Measurements from ENCODE around the gene MYH8.

MYH8 gene

GRCh38 chr17:10344816-10345215 is 76.9 kb downstream of the MYH8 start:
- DNase-seq (ENCODE audit: low read depth), result no peak
- TF ChIP-seq CTCF (IDR thresholded peaks at IDR 0.05; ENCODE audit: low read depth, low read length, missing control alignments), result no peak
- no peak overlapping the region for H3K4me3 ChIP-seq (ENCODE audit: low read depth, low read length)
